ENCODE measurements around the gene SLC52A1. TPM values are rescaled to one million over a fixed set of nuclear protein-coding genes. Genes with fewer than 3 reads are reported as not detected.

The SLC52A1 gene
- total and polyA plus RNA-seq, 10 of the 15 experiments (the other 5 are each of a cell fraction or from before 2014, with no cell fraction given): 0.04 to 0.11 TPM; not detected in 8

GRCh38 chr17:5078106-5079028 is 43.1 kb upstream of the SLC52A1 start, which contains the start of gene ZFP3 (continued):
- TF ChIP-seq SIN3A (IDR thresholded peaks at IDR 0.05; ENCODE audit: low read depth, low read length) (peak; percentile 25; the same call in 1 of the 2 replicates), ZNF207 (IDR thresholded peaks at IDR 0.05; ENCODE audit: borderline replicate concordance) (no peak), ZNF217 (IDR thresholded peaks at IDR 0.05) (0 out of 2 replicates have a peak, but pooled peaks have one; percentile 20), POLR2A (IDR thresholded peaks at IDR 0.05; ENCODE audit: low read depth, low read length) (peak; percentile 94), ZNF384 (IDR thresholded peaks at IDR 0.05; ENCODE audit: borderline replicate concordance, low read depth, low read length) (no peak), JUNB (IDR thresholded peaks at IDR 0.05) (no peak), CBFB (IDR thresholded peaks at IDR 0.05; ENCODE audit: low read depth) (peak; percentile 81), SREBF2 (IDR thresholded peaks at IDR 0.05; ENCODE audit: low read length) (no peak), CTCF (IDR thresholded peaks at IDR 0.05 in 2 of 3, conservative IDR thresholded peaks at IDR 0.05 in 1 of 3; ENCODE audit: control insufficient read depth in 2 of 3, extremely low read depth in 1 of 3, insufficient read depth in 1 of 3, low read depth in 3 of 3, low read length in 3 of 3) (peak in 2 of 3 experiments; percentile 7 to 16; a peak in 1 of 6 replicates), HSF1 (IDR thresholded peaks at IDR 0.05; ENCODE audit: low read depth, low read length) (no peak), EZH2 (IDR thresholded peaks at IDR 0.05; ENCODE audit: borderline replicate concordance, control insufficient read depth, low read depth, low read length) (no peak), FOXM1 (IDR thresholded peaks at IDR 0.05; ENCODE audit: low read depth, low read length) (no peak), SP1 (IDR thresholded peaks at IDR 0.05; ENCODE audit: low read depth, low read length) (peak; percentile 54), EP300 (IDR thresholded peaks at IDR 0.05; ENCODE audit: borderline replicate concordance in 1 of 2, control insufficient read depth in 1 of 2, low read depth in 2 of 2, low read length in 2 of 2) (peak in 1 of 2 experiments; percentile 46; a peak in 1 of 4 replicates), BRCA1 (IDR thresholded peaks at IDR 0.05; ENCODE audit: low read depth, low read length) (no peak), ATF3 (IDR thresholded peaks at IDR 0.05; ENCODE audit: borderline replicate concordance, extremely low read depth, low read depth, low read length) (no peak), NFIC (IDR thresholded peaks at IDR 0.05; ENCODE audit: low read depth, low read length) (no peak), CREM (IDR thresholded peaks at IDR 0.05; ENCODE audit: low read depth) (peak; percentile 38; the same call in 1 of the 2 replicates)
- TF ChIP-seq, protein P1, sequence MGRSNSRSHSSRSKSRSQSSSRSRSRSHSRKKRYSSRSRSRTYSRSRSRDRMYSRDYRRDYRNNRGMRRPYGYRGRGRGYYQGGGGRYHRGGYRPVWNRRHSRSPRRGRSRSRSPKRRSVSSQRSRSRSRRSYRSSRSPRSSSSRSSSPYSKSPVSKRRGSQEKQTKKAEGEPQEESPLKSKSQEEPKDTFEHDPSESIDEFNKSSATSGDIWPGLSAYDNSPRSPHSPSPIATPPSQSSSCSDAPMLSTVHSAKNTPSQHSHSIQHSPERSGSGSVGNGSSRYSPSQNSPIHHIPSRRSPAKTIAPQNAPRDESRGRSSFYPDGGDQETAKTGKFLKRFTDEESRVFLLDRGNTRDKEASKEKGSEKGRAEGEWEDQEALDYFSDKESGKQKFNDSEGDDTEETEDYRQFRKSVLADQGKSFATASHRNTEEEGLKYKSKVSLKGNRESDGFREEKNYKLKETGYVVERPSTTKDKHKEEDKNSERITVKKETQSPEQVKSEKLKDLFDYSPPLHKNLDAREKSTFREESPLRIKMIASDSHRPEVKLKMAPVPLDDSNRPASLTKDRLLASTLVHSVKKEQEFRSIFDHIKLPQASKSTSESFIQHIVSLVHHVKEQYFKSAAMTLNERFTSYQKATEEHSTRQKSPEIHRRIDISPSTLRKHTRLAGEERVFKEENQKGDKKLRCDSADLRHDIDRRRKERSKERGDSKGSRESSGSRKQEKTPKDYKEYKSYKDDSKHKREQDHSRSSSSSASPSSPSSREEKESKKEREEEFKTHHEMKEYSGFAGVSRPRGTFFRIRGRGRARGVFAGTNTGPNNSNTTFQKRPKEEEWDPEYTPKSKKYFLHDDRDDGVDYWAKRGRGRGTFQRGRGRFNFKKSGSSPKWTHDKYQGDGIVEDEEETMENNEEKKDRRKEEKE (IDR thresholded peaks at IDR 0.05): no peak
- TF ChIP-seq, protein P2, sequence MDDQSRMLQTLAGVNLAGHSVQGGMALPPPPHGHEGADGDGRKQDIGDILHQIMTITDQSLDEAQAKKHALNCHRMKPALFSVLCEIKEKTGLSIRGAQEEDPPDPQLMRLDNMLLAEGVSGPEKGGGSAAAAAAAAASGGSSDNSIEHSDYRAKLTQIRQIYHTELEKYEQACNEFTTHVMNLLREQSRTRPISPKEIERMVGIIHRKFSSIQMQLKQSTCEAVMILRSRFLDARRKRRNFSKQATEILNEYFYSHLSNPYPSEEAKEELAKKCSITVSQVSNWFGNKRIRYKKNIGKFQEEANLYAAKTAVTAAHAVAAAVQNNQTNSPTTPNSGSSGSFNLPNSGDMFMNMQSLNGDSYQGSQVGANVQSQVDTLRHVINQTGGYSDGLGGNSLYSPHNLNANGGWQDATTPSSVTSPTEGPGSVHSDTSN (IDR thresholded peaks at IDR 0.05; ENCODE audit: insufficient replicate concordance, low read depth, low read length): peak; percentile 52
